ENCODE measurements around the gene CIC.

Gene CIC

DNA sequence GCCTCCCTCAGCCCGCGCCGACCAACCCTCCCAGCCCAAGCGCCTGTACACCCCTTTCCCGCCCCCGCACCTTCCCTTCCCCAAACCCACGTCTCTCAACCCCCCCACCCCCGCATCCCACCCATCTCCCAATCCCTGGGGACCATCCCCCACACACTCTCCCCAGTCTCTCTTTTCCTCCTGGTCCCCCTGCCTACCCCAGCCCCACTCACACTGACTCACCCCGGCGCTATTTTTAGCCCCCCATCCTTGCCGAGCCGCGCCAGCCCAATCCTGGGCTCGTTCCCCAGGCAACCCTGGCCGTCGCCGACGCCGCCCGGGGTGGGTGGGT is 11.7 kb downstream of the CIC start:
- no peak for TF ChIP-seq EZH2phosphoT487 (IDR thresholded peaks at IDR 0.05; ENCODE audit: low read depth)
- H3K4me2 ChIP-seq (ENCODE audit: low read length): peak overlapping the region; percentile 96

DNA sequence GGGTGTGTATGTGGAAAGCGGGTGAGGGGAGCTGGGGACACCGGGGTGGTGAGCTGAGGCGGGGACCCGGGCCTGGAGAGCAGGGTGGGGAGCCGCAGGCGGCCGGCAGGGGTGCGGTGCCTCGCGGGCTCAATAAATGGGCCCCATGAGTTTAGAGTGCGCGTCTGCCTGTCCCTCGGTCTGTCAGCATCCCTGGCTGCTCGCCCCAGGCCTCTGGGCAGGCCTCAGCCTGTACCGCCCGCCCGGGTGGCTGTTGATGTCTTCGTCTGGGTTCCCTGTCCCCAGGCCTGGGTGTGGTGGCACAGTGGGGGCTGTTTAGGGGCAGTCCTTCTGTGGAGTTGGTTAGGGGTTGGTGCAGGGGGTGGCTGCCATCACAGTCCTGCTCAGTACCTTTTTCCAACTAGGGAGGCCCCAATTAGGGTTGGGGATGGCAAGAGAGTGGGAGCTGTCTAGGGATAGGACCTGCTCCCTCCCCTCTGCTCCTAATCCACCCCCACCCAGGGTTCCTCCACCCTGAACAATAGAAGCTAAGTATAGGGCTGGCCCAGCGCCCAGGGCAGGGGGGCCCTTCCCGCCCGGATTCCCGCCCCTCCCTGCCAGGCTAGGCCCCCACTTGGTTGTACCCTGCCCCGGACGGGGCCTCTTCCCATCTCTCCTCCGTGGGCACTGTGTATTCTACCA is 12.2 kb downstream of the CIC start:
- H3K4me2 ChIP-seq (ENCODE audit: low read length): peak overlapping the region; percentile 96
- H2AFZ ChIP-seq (ENCODE audit: low read depth, low read length): no peak overlapping the region
- H3K9ac ChIP-seq (ENCODE audit: low read length): peak overlapping the region; percentile 95
- TF ChIP-seq, protein P1, sequence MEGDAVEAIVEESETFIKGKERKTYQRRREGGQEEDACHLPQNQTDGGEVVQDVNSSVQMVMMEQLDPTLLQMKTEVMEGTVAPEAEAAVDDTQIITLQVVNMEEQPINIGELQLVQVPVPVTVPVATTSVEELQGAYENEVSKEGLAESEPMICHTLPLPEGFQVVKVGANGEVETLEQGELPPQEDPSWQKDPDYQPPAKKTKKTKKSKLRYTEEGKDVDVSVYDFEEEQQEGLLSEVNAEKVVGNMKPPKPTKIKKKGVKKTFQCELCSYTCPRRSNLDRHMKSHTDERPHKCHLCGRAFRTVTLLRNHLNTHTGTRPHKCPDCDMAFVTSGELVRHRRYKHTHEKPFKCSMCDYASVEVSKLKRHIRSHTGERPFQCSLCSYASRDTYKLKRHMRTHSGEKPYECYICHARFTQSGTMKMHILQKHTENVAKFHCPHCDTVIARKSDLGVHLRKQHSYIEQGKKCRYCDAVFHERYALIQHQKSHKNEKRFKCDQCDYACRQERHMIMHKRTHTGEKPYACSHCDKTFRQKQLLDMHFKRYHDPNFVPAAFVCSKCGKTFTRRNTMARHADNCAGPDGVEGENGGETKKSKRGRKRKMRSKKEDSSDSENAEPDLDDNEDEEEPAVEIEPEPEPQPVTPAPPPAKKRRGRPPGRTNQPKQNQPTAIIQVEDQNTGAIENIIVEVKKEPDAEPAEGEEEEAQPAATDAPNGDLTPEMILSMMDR (IDR thresholded peaks at IDR 0.05; ENCODE audit: low read depth, low read length): no peak
- no peak for TF ChIP-seq EZH2phosphoT487 (IDR thresholded peaks at IDR 0.05; ENCODE audit: low read depth)
- no peaks in the 10 kb centered on the region for H3K27me3 ChIP-seq (ENCODE audit: low read depth, low read length)
- no peaks in the 10 kb centered on the region for H3K9me3 ChIP-seq (ENCODE audit: insufficient read depth, low read length)
- peaks cover 22% of the 10 kb centered on the region for H3K79me2 ChIP-seq (ENCODE audit: low read length)
- peak overlapping the region; percentile 85 for H3K4me3 ChIP-seq (ENCODE audit: low read length)
- H3K4me1 ChIP-seq (ENCODE audit: low read length): peaks cover 56% of the 10 kb centered on the region
- no peak overlapping the region for H3K27ac ChIP-seq (ENCODE audit: low read length)
- no peaks in the 10 kb centered on the region for H3K36me3 ChIP-seq (replicated peaks; ENCODE audit: low read depth, low read length)
- peaks cover 16% of the 10 kb centered on the region for H4K20me1 ChIP-seq (ENCODE audit: insufficient read depth, low read length)

More for the DNA sequence above, 11.7 kb downstream of the CIC start:
- Histone ChIP-seq H3K4me3 (ENCODE audit: low read length) (peak overlapping the region; percentile 85), H3K79me2 (ENCODE audit: low read length) (peaks cover 17% of the 10 kb centered on the region), H3K27me3 (ENCODE audit: low read depth, low read length) (no peaks in the 10 kb centered on the region), H3K36me3 (replicated peaks; ENCODE audit: low read depth, low read length) (no peaks in the 10 kb centered on the region), H3K9ac (ENCODE audit: low read length) (peak overlapping the region; percentile 95), H3K9me3 (ENCODE audit: insufficient read depth, low read length) (no peaks in the 10 kb centered on the region), H3K27ac (ENCODE audit: low read length) (peak overlapping the region; percentile 81), H2AFZ (ENCODE audit: low read depth, low read length) (no peak overlapping the region), H4K20me1 (ENCODE audit: insufficient read depth, low read length) (peaks cover 12% of the 10 kb centered on the region), H3K4me1 (ENCODE audit: low read length) (peaks cover 56% of the 10 kb centered on the region)

DNA sequence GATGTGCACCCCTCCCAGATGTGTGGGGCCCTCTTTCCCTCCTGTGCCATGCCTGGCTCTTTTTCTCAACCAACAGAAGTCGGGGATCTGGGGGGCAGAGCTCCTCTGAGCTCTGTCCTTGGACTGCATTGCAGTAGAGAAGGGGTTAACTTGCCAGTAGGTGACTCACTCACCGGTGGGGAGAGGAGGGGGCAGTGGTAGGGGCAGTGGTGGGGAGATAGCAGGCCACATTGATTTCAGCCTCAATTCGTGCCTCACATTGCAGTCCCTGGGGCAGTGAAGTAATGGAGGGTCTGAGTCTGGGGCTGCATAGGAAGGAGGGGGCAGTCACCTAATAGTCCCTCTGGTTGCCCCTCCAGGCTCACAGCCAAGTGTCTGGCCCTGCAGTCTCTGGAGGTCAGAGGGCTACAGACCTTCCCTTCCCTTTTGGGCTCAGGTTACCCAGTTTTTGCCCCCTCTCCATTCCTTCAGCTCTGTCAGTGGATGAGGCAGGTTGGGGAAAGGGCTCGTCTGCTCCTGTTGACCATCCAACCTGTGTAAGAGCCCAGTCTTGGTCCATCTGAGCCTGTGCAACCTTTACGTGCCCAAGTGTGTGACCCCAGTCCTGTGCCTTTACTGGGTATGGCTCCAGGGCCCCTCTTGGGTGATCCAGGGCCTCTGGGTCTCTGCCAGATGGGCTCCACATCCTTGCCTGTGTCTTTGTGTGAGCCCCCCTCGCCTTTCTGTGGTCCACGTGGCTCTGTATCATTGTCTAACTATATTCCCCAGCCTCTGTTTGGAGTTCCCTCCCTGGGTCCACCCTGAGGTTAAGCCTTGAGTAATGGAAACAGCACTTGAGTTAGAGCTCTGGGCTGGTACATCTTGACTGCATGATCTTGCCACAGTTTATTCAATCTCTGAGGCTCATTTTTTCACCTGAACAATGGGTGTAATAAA is 13.0 kb downstream of the CIC start:
- Histone ChIP-seq H3K4me1 (ENCODE audit: low read length) (peaks cover 50% of the 10 kb centered on the region), H3K27ac (ENCODE audit: low read length) (no peak overlapping the region), H4K20me1 (ENCODE audit: insufficient read depth, low read length) (peaks cover 16% of the 10 kb centered on the region)

DNA sequence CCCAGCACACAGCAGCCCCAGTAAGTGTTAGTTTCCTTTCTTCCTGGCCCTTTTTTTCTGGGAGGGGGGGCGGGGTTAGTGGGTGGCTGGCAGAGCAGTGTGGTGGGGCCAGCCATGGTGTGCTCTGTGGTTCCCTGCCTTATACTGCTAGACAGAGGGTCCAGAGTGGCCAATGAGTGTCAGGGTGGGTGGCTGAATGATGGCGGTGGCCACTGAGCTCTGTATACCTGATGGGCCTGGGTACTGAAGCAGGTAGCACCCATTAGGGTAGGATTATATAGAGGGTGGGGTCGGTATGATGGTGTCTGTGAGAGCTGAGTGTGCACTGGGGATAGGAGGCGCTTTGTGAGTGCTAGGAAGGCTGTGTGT is 13.8 kb downstream of the CIC start:
- peaks cover 7% of the 10 kb centered on the region for H3K36me3 ChIP-seq (replicated peaks; ENCODE audit: low read depth, low read length)
- H3K27ac ChIP-seq (ENCODE audit: low read length): peak overlapping the region; percentile 36; the same call in 1 of the 2 replicates
- H3K9ac ChIP-seq (ENCODE audit: low read length): peak overlapping the region; percentile 69; the same call in 1 of the 2 replicates
- TF ChIP-seq, protein P1 (IDR thresholded peaks at IDR 0.05; ENCODE audit: low read depth, low read length): no peak
- no peak for TF ChIP-seq EZH2phosphoT487 (IDR thresholded peaks at IDR 0.05; ENCODE audit: low read depth)
- H2AFZ ChIP-seq (ENCODE audit: low read depth, low read length): no peak overlapping the region
- H3K27me3 ChIP-seq (ENCODE audit: low read depth, low read length): no peaks in the 10 kb centered on the region
- H3K9me3 ChIP-seq (ENCODE audit: insufficient read depth, low read length): no peaks in the 10 kb centered on the region
- H3K4me1 ChIP-seq (ENCODE audit: low read length): peaks cover 49% of the 10 kb centered on the region
- H3K79me2 ChIP-seq (ENCODE audit: low read length): peaks cover 22% of the 10 kb centered on the region
- peaks cover 16% of the 10 kb centered on the region for H4K20me1 ChIP-seq (ENCODE audit: insufficient read depth, low read length)
- H3K4me3 ChIP-seq (ENCODE audit: low read length): peak overlapping the region; percentile 78
- peak overlapping the region; percentile 96 for H3K4me2 ChIP-seq (ENCODE audit: low read length)

More for the DNA sequence above, 13.0 kb downstream of the CIC start:
- H3K4me3 ChIP-seq (ENCODE audit: low read length): peak overlapping the region; percentile 85
- peak overlapping the region; percentile 95 for H3K9ac ChIP-seq (ENCODE audit: low read length)
- no peaks in the 10 kb centered on the region for H3K36me3 ChIP-seq (replicated peaks; ENCODE audit: low read depth, low read length)
- H3K27me3 ChIP-seq (ENCODE audit: low read depth, low read length): no peaks in the 10 kb centered on the region
- no peak overlapping the region for H2AFZ ChIP-seq (ENCODE audit: low read depth, low read length)
- no peaks in the 10 kb centered on the region for H3K9me3 ChIP-seq (ENCODE audit: insufficient read depth, low read length)
- peak overlapping the region; percentile 96 for H3K4me2 ChIP-seq (ENCODE audit: low read length)
- peaks cover 22% of the 10 kb centered on the region for H3K79me2 ChIP-seq (ENCODE audit: low read length)
- TF ChIP-seq EZH2phosphoT487 (IDR thresholded peaks at IDR 0.05; ENCODE audit: low read depth): no peak
- TF ChIP-seq, protein P1 (IDR thresholded peaks at IDR 0.05; ENCODE audit: low read depth, low read length): no peak

Data from OCI-LY3 (cell line).